GM21360 (cell line): ENCODE results near the gene DES.
"Not testable (repeated sequence)": the region's sequence is repeated elsewhere in the genome, so short reads cannot be mapped to it uniquely, and the experiment has no call there.

Experiments used
- ATAC-seq: cut with Tn5 transposase; IDR thresholded peaks from one replicate; pipeline ENCODE4 v1.9.1; 2021; ENCODE audit warnings: mild to moderate bottlenecking, moderate library complexity; ENCODE audit not compliant: unreplicated experiment

The DES gene

GRCh38 chr2:219418155-219419011 is at the start of gene DES:
Gene DES, plus strand, starts transcription at chr2:219418377. Its CDS starts 86 bp downstream, at chr2:219418463.
- no peak for ATAC-seq

- no peak for ATAC-seq
Observed at GRCh38 chr2:219368690-219369191, 49.4 kb upstream of the DES start.

GRCh38 chr2:219369447-219369861 is 48.7 kb upstream of the DES start:
- ATAC-seq = no peak

- no peak for ATAC-seq
Observed at GRCh38 chr2:219378163-219378851, 39.9 kb upstream of the DES start.

- ATAC-seq = no peak
Observed at GRCh38 chr2:219380926-219381325, 37.3 kb upstream of the DES start.

GRCh38 chr2:219381448-219381847 is 36.7 kb upstream of the DES start:
- ATAC-seq = no peak

- ATAC-seq = no peak
Observed at GRCh38 chr2:219384083-219384713, 34.0 kb upstream of the DES start.

- ATAC-seq = no peak
Observed at GRCh38 chr2:219384859-219385258, 33.3 kb upstream of the DES start.

GRCh38 chr2:219385958-219386520 is 32.1 kb upstream of the DES start:
- ATAC-seq = no peak

- no peak for ATAC-seq
Observed at GRCh38 chr2:219386532-219387280, 31.5 kb upstream of the DES start.

GRCh38 chr2:219387306-219388120 is 30.7 kb upstream of the DES start, which contains the start of gene DNPEP:
Gene DNPEP, minus strand, starts transcription at chr2:219387912. Its CDS starts 118 bp downstream, at chr2:219387794.
- ATAC-seq = peak; percentile 51

- ATAC-seq = peak; percentile 75
Observed at GRCh38 chr2:219388121-219388906, 29.9 kb upstream of the DES start.

- ATAC-seq = no peak
Observed at GRCh38 chr2:219388907-219389156, 29.3 kb upstream of the DES start.

- no peak for ATAC-seq
Observed at GRCh38 chr2:219392754-219393153, 25.4 kb upstream of the DES start.

GRCh38 chr2:219395056-219395455 is 23.1 kb upstream of the DES start:
- ATAC-seq = not testable (repeated sequence)

- no peak for ATAC-seq
Observed at GRCh38 chr2:219395609-219396008, 22.6 kb upstream of the DES start.

- ATAC-seq = no peak
Observed at GRCh38 chr2:219396863-219397457, 21.2 kb upstream of the DES start.

GRCh38 chr2:219398721-219399363 is 19.3 kb upstream of the DES start:
- no peak for ATAC-seq
